ENCODE measurements around the gene MICOS13. TPM values are rescaled to one million over a fixed set of nuclear protein-coding genes. Genes with fewer than 3 reads are reported as not detected.
"Not testable (repeated sequence)": the region's sequence is repeated elsewhere in the genome, so short reads cannot be mapped to it uniquely, and the experiment has no call there.

Gene MICOS13
- total and polyA plus RNA-seq, 4 donors, result 26.6 to 184 (median 77.6) TPM

DNA sequence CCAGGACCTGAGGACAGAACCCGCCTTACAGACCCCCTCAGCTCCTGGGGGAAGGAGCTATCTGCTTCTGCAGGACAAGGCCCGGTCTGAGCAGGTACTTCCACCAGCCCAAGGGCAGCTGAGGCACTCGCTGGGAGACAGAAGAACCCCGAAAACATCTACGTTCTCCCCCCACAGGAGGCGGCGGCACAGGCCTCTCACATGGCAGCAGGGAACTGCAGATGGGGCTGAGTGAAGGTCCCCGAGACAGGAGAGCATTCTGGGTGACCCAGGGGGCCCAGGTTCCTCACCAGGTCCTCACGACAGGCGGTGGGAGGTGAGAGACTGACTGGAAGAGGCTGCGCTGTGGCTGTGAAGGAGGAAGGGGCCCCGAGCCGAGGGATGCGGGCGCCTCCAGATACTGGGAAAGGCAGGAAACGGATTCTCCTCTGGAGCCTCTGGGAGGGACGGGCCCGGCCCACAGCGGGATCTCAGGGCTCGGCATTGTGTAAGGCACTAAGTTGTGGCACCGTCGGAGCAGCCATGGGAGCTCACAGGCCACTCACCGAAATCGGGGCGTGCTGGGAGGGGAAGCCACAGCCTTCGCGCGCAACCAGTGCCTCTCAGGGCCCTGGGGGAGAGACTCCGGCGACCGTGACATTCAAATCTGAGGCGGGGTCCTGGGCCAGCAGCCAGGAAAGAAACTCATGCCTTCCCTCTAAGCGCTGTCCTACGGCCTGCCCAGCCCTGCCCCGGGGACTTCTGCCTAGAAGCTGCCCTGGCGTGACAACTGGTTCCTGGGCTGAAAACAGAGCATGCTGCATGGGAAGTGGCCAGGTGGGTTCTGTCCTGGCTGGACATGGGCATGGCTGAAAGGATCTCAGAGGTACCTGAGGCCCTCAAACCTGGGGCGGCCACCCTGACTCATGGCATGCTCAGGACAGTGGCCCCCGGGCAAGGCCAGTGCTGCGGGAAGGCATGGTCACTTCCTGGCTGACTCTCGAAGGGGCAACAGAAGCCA is 23.8 kb upstream of the MICOS13 start:
- Histone ChIP-seq H3K9me3 (ENCODE audit: control insufficient read depth in 4 of 4, insufficient read depth in 3 of 4, low read length in 3 of 4) (no peaks in the 10 kb centered on the region), H3K36me3 (ENCODE audit: control insufficient read depth in 4 of 4, insufficient read depth in 4 of 4, low read length in 4 of 4) (peaks cover 5 to 62% (median 20%) of the 10 kb centered on the region in 4 donors), H3K4me1 (ENCODE audit: control insufficient read depth in 5 of 5, insufficient read depth in 5 of 5, low read length in 5 of 5) (no peaks in the 10 kb centered on the region), H3K9ac (ENCODE audit: insufficient read depth in 1 of 2, low read length in 2 of 2) (no peak overlapping the region), H3K27ac (ENCODE audit: low read depth in 1 of 2, low read length in 1 of 2) (no peak overlapping the region), H3K4me3 (no peak overlapping the region), H3K27me3 (ENCODE audit: control insufficient read depth in 3 of 3, insufficient read depth in 3 of 3, low read length in 2 of 3) (no peaks in the 10 kb centered on the region)
- no peak for DNase-seq
- no peak for ATAC-seq (ENCODE audit: insufficient read depth, low FRiP score)
- 96% methylated on average over 40 of the region's 40 CpGs for WGBS, 2 donors
- TF ChIP-seq, protein P1, sequence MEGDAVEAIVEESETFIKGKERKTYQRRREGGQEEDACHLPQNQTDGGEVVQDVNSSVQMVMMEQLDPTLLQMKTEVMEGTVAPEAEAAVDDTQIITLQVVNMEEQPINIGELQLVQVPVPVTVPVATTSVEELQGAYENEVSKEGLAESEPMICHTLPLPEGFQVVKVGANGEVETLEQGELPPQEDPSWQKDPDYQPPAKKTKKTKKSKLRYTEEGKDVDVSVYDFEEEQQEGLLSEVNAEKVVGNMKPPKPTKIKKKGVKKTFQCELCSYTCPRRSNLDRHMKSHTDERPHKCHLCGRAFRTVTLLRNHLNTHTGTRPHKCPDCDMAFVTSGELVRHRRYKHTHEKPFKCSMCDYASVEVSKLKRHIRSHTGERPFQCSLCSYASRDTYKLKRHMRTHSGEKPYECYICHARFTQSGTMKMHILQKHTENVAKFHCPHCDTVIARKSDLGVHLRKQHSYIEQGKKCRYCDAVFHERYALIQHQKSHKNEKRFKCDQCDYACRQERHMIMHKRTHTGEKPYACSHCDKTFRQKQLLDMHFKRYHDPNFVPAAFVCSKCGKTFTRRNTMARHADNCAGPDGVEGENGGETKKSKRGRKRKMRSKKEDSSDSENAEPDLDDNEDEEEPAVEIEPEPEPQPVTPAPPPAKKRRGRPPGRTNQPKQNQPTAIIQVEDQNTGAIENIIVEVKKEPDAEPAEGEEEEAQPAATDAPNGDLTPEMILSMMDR (IDR thresholded peaks at IDR 0.05; ENCODE audit: control extremely low read depth, extremely low read depth), result no peak

DNA sequence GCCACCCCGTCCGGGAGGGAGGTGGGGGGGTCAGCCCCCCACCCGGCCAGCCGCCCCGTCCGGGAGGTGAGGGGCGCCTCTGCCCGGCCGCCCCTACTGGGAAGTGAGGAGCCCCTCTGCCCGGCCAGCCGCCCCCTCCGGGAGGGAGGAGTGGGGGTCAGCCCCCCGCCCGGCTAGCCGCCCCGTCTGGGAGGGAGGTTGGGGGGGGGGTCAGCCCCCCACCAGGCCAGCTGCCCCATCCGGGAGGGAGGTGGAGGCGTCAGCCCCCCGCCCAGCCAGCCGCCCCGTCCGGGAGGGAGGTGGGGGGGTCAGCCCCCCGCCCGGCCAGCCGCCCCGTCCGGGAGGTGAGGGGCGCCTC is 21.7 kb upstream of the MICOS13 start:
- DNase-seq; H3K27ac ChIP-seq (ENCODE audit: low read depth in 1 of 2, low read length in 1 of 2); H3K9me3 ChIP-seq (ENCODE audit: control insufficient read depth in 4 of 4, insufficient read depth in 3 of 4, low read length in 3 of 4); H3K27me3 ChIP-seq (ENCODE audit: control insufficient read depth in 3 of 3, insufficient read depth in 3 of 3, low read length in 2 of 3); ATAC-seq (ENCODE audit: insufficient read depth, low FRiP score); H3K4me1 ChIP-seq (ENCODE audit: control insufficient read depth in 5 of 5, insufficient read depth in 5 of 5, low read length in 5 of 5); H3K4me3 ChIP-seq; H3K9ac ChIP-seq (ENCODE audit: insufficient read depth in 1 of 2, low read length in 2 of 2): not testable (repeated sequence)
- 94 to 97% methylated on average over 7 to 22 of the region's 28 CpGs for WGBS, 2 donors
- H3K36me3 ChIP-seq (ENCODE audit: control insufficient read depth in 4 of 4, insufficient read depth in 4 of 4, low read length in 4 of 4), result peaks cover 6 to 65% (median 18%) of the 10 kb centered on the region in 4 donors

DNA sequence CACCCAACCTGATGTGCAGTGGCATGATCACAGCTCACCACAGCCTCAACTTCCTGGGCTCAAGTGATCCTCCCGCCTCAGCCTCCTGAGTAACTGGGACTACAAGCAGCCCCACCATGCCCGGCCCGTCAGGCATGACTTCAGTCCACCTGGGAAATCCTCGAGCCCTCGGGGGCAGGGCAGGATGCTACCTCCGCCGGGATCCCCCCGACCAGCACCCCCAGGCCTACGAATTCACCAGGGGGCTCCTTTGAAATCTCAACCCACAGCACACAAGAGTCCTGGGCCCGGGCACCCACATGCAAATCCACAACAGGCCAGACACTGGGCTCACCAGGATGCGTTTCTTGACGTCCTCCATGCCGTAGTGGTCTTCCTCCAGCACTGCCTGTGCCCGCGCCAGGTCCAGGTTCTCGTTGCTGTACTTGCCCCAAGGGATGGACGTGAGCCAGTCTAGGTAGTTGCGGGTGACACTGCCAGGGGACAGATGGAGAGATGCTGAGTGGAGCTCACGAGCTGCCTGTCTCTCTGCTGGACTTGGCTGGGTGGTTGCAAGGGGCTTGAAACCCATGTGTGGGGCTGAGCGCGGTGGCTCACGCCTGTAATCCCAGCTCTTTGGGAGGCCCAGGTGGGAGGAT is 20.3 kb upstream of the MICOS13 start:
- Histone ChIP-seq H3K4me3 (no peak overlapping the region), H3K36me3 (ENCODE audit: control insufficient read depth in 4 of 4, insufficient read depth in 4 of 4, low read length in 4 of 4) (peaks cover 6 to 66% (median 19%) of the 10 kb centered on the region in 4 donors), H3K4me1 (ENCODE audit: control insufficient read depth in 5 of 5, insufficient read depth in 5 of 5, low read length in 5 of 5) (no peaks in the 10 kb centered on the region), H3K9ac (ENCODE audit: insufficient read depth in 1 of 2, low read length in 2 of 2) (no peak overlapping the region), H3K9me3 (ENCODE audit: control insufficient read depth in 4 of 4, insufficient read depth in 3 of 4, low read length in 3 of 4) (no peaks in the 10 kb centered on the region), H3K27ac (ENCODE audit: low read depth in 1 of 2, low read length in 1 of 2) (no peak overlapping the region), H3K27me3 (ENCODE audit: control insufficient read depth in 3 of 3, insufficient read depth in 3 of 3, low read length in 2 of 3) (no peaks in the 10 kb centered on the region)
- DNase-seq (no peak), ATAC-seq (ENCODE audit: insufficient read depth, low FRiP score) (no peak)
- WGBS, 2 donors, result 96 to 97% methylated on average over 22 of the region's 22 CpGs
- TF ChIP-seq, protein P1 (IDR thresholded peaks at IDR 0.05; ENCODE audit: control extremely low read depth, extremely low read depth), result no peak
